H9 (cell line): ENCODE measurements around the gene DCAF17. TPM values are rescaled to one million over a fixed set of nuclear protein-coding genes. Genes with fewer than 3 reads are reported as not detected.

Experiments used
- DNase-seq: peaks from one replicate; pipeline ENCODE4 v3.0.0-alpha.2; 2017
- H2AFZ ChIP-seq: one replicate; pipeline ENCODE4 v1.6.1; 2013; ENCODE audit warnings: mild to moderate bottlenecking, low read length, control low read depth, moderate library complexity
- H2AK5ac ChIP-seq: 2 replicates; pipeline ENCODE4 v1.6.1; 2013; ENCODE audit warnings: low read length, control low read depth, mixed read lengths; ENCODE audit not compliant: insufficient read length
- H2BK120ac ChIP-seq: one replicate; pipeline ENCODE4 v1.6.1; 2013; ENCODE audit warnings: low read depth, mild to moderate bottlenecking, low read length, control low read depth, inconsistent platforms; ENCODE audit not compliant: poor library complexity, severe bottlenecking
- H2BK12ac ChIP-seq: 2 replicates; pipeline ENCODE4 v1.6.1; 2013; ENCODE audit warnings: low read length, control low read depth, mixed read lengths, low read depth; ENCODE audit not compliant: insufficient read length
- H2BK15ac ChIP-seq: 2 replicates; pipeline ENCODE4 v1.6.1; 2013; ENCODE audit warnings: low read depth, low read length, control low read depth
- H2BK20ac ChIP-seq: one replicate; pipeline ENCODE4 v1.6.1; 2013; ENCODE audit warnings: low read depth, mild to moderate bottlenecking, low read length, control low read depth, inconsistent platforms; ENCODE audit not compliant: poor library complexity, severe bottlenecking
- H2BK5ac ChIP-seq: 2 replicates; pipeline ENCODE4 v1.6.1; 2013; ENCODE audit warnings: low read length, control low read depth, mixed read lengths; ENCODE audit not compliant: insufficient read length
- H3K14ac ChIP-seq: 2 replicates; pipeline ENCODE4 v1.6.1; 2013; ENCODE audit warnings: low read length, control low read depth; ENCODE audit not compliant: insufficient read depth
- H3K18ac ChIP-seq: 2 replicates; pipeline ENCODE4 v1.6.1; 2013; ENCODE audit warnings: low read depth, mild to moderate bottlenecking, mixed read lengths, low read length, control low read depth; ENCODE audit not compliant: insufficient read length
- H3K23ac ChIP-seq: 2 replicates; pipeline ENCODE4 v1.6.1; 2013; ENCODE audit warnings: low read length, control low read depth, mixed read lengths, low read depth; ENCODE audit not compliant: insufficient read length
- H3K23me2 ChIP-seq: 2 replicates; pipeline ENCODE4 v1.6.1; 2013; ENCODE audit warnings: low read depth, mild to moderate bottlenecking, mixed read lengths, low read length, control low read depth; ENCODE audit not compliant: insufficient read length, poor library complexity, severe bottlenecking
- H3K27ac ChIP-seq: 2 replicates; pipeline ENCODE4 v1.5.1; 2013; ENCODE audit warnings: low read length, control low read depth, mixed read lengths, low read depth; ENCODE audit not compliant: insufficient read length
- H3K27me3 ChIP-seq: 2 replicates; pipeline ENCODE4 v1.6.1; 2013; ENCODE audit warnings: low read length, control low read depth, inconsistent platforms; ENCODE audit not compliant: insufficient read depth
- H3K4ac ChIP-seq: 2 replicates; pipeline ENCODE4 v1.6.1; 2013; ENCODE audit warnings: low read depth, mild to moderate bottlenecking, control low read depth, inconsistent platforms, low read length, moderate library complexity
- H3K4me1 ChIP-seq: 2 replicates; pipeline ENCODE4 v1.6.1; 2013; ENCODE audit warnings: low read length, control low read depth, inconsistent platforms; ENCODE audit not compliant: insufficient read depth
- H3K4me2 ChIP-seq: 2 replicates; pipeline ENCODE4 v1.6.1; 2013; ENCODE audit warnings: low read length, control low read depth, mixed read lengths; ENCODE audit not compliant: insufficient read length, insufficient read depth
- H3K56ac ChIP-seq: 2 replicates; pipeline ENCODE4 v1.6.1; 2013; ENCODE audit warnings: low read depth, mild to moderate bottlenecking, mixed read lengths, low read length, control low read depth; ENCODE audit not compliant: insufficient read length
- H3K79me1 ChIP-seq: 2 replicates; pipeline ENCODE4 v1.6.1; 2013; ENCODE audit warnings: low read depth, mild to moderate bottlenecking, moderate library complexity, low read length, control low read depth, inconsistent platforms; ENCODE audit not compliant: insufficient read depth, poor library complexity, severe bottlenecking
- H3K79me2 ChIP-seq: 2 replicates; pipeline ENCODE4 v1.6.1; 2013; ENCODE audit warnings: low read length, control low read depth, inconsistent platforms; ENCODE audit not compliant: insufficient read depth
- H3K9ac ChIP-seq: 2 replicates; pipeline ENCODE4 v1.6.1; 2013; ENCODE audit warnings: low read length, control low read depth, mixed read lengths; ENCODE audit not compliant: insufficient read length; ENCODE audit errors: extremely low read depth
- H3K9me3 ChIP-seq: one replicate; pipeline ENCODE4 v1.6.1; 2013; ENCODE audit warnings: low read depth, low read length, inconsistent platforms; ENCODE audit not compliant: control insufficient read depth
- H3T11ph ChIP-seq: one replicate; pipeline ENCODE4 v1.6.1; 2013; ENCODE audit warnings: mild to moderate bottlenecking, low read length, control low read depth, inconsistent platforms
- H4K20me1 ChIP-seq: one replicate; pipeline ENCODE4 v1.6.1; 2013; ENCODE audit not compliant: control insufficient read depth, insufficient read length, insufficient read depth
- H4K5ac ChIP-seq: 2 replicates; pipeline ENCODE4 v1.6.1; 2013; ENCODE audit warnings: low read depth, mild to moderate bottlenecking, mixed read lengths, low read length, control low read depth; ENCODE audit not compliant: insufficient read length
- H4K8ac ChIP-seq: replicated peaks from 2 replicates; pipeline ENCODE4 v1.6.1; 2013; ENCODE audit warnings: low read length, control low read depth, mixed read lengths, low read depth; ENCODE audit not compliant: insufficient read length
- H4K91ac ChIP-seq: 2 replicates; pipeline ENCODE4 v1.6.1; 2013; ENCODE audit warnings: low read depth, mild to moderate bottlenecking, moderate library complexity, mixed read lengths, low read length, control low read depth; ENCODE audit not compliant: insufficient read length
- H3K27ac Mint-ChIP-seq, 3 experiments: 2 replicates in 2 of 3; 3 replicates in 1 of 3; pipeline ENCODE4 v1.8.0; 2020 to 2021; ENCODE audit warnings: mixed read lengths in 3 of 3, mild to moderate bottlenecking in 1 of 3, moderate library complexity in 1 of 3
- H3K27me3 Mint-ChIP-seq: 2 replicates; pipeline ENCODE4 v1.8.0; 2021; ENCODE audit warnings: low read depth, mild to moderate bottlenecking, moderate library complexity, mixed read lengths
- H3K36me3 Mint-ChIP-seq, 3 experiments: 2 replicates in 2 of 3; 3 replicates in 1 of 3; pipeline ENCODE4 v1.8.0; 2020 to 2021; ENCODE audit warnings: low read depth in 3 of 3, mixed read lengths in 3 of 3; ENCODE audit not compliant: insufficient read depth in 1 of 3
- H3K4me1 Mint-ChIP-seq, 2 experiments: 2 replicates each; pipeline ENCODE4 v1.8.0; 2020; ENCODE audit warnings: mixed read lengths in 2 of 2
- H3K4me3 Mint-ChIP-seq, 2 experiments: 2 replicates in 1 of 2; 3 replicates in 1 of 2; pipeline ENCODE4 v1.8.0; 2020 to 2021; ENCODE audit warnings: mild to moderate bottlenecking in 2 of 2, mixed read lengths in 2 of 2, moderate library complexity in 1 of 2
- H3K9me3 Mint-ChIP-seq, 2 experiments: 2 replicates in 1 of 2; 3 replicates in 1 of 2; pipeline ENCODE4 v1.8.0; 2020; ENCODE audit warnings: mild to moderate bottlenecking in 2 of 2, mixed read lengths in 2 of 2, moderate library complexity in 1 of 2
- WGBS: extraction: QIAGEN DNeasy Blood & Tissue Kit; methylation state at CpG from one replicate; pipeline ENCODE4 v1.1.7; 2013; ENCODE audit warnings: missing lambda C conversion rate, low lambda C conversion rate, mixed read lengths; ENCODE audit not compliant: insufficient read length; ENCODE audit errors: extremely low coverage; 5-methylcytosine and 5-hydroxymethylcytosine counted together
- total RNA-seq: library from RNA; stranded (reverse); gene quantifications from 2 replicates; pipeline ENCODE4 v1.2.1, GENCODE V29; 2021
- TF ChIP-seq, protein P1 (sequence below): fragments of 200-600 bp; sonication (generic); conservative IDR thresholded peaks from 3 replicates; pipeline ENCODE4 v1.8.0; 2021; ENCODE audit warnings: antibody characterized with exemption, mild to moderate bottlenecking

Gene DCAF17
- total RNA-seq, 1 experiment from 2014 or later, result 28.1 TPM

DNA sequence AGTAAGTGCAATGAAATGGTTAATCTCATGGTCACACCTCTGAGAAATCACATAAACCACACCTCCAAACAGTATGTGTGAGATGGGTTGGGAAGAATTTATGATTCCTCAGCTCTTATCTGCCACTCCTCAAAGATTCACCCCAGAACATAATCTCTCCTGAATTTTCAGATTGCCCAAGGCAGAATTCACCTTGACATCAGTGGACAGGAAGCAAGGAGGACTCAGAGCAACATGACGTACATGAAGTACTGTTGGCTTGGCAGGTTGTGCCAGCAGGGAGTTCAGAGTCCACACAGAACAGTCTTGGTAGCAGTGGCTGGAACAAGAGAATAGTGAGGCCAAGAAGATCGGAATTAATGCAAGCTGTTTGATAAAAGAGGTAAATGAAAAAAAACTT, 56.6 kb downstream of the DCAF17 start:
- no peak overlapping the region for H3K4ac ChIP-seq
- no peak overlapping the region for H3K56ac ChIP-seq
- Mint-ChIP-seq H3K36me3 (peaks cover 0 to 6% (median 0%) of the 10 kb centered on the region in 3 experiments; a peak in 1 of 7 replicates), H3K4me1 (peaks cover 19 to 20% of the 10 kb centered on the region in 2 experiments), H3K9me3 (no peaks in the 10 kb centered on the region), H3K27ac (peak overlapping the region in 1 of 3 experiments; percentile 54; a peak in 3 of 7 replicates), H3K27me3 (no peaks in the 10 kb centered on the region), H3K4me3 (no peak overlapping the region)
- no peak overlapping the region for H3K14ac ChIP-seq
- H3K18ac ChIP-seq, result no peak overlapping the region
- no peak overlapping the region for H2AFZ ChIP-seq
- no peak overlapping the region for H2AK5ac ChIP-seq
- H3K27ac ChIP-seq, result no peak overlapping the region
- no peak overlapping the region for H3T11ph ChIP-seq
- H3K4me2 ChIP-seq, result no peak overlapping the region
- peaks cover 8% of the 10 kb centered on the region; the same call in 1 of the 2 replicates for H3K4me1 ChIP-seq
- no peak overlapping the region for H2BK5ac ChIP-seq
- no peak overlapping the region for H2BK20ac ChIP-seq
- H3K9ac ChIP-seq, result no peak overlapping the region
- no peak overlapping the region for H2BK120ac ChIP-seq
- H4K5ac ChIP-seq, result no peak overlapping the region
- H3K79me1 ChIP-seq, result no peaks in the 10 kb centered on the region
- no peaks in the 10 kb centered on the region for H3K9me3 ChIP-seq
- no CpG with 5 or more reads among the region's 2 CpGs for WGBS
- H3K79me2 ChIP-seq, result no peaks in the 10 kb centered on the region
- no peak overlapping the region for H3K23ac ChIP-seq
- no peak overlapping the region for H4K8ac ChIP-seq
- H4K91ac ChIP-seq, result no peak overlapping the region
- H3K23me2 ChIP-seq, result no peaks in the 10 kb centered on the region
- no peaks in the 10 kb centered on the region for H3K27me3 ChIP-seq
- no peaks in the 10 kb centered on the region for H4K20me1 ChIP-seq
- TF ChIP-seq, protein P1, sequence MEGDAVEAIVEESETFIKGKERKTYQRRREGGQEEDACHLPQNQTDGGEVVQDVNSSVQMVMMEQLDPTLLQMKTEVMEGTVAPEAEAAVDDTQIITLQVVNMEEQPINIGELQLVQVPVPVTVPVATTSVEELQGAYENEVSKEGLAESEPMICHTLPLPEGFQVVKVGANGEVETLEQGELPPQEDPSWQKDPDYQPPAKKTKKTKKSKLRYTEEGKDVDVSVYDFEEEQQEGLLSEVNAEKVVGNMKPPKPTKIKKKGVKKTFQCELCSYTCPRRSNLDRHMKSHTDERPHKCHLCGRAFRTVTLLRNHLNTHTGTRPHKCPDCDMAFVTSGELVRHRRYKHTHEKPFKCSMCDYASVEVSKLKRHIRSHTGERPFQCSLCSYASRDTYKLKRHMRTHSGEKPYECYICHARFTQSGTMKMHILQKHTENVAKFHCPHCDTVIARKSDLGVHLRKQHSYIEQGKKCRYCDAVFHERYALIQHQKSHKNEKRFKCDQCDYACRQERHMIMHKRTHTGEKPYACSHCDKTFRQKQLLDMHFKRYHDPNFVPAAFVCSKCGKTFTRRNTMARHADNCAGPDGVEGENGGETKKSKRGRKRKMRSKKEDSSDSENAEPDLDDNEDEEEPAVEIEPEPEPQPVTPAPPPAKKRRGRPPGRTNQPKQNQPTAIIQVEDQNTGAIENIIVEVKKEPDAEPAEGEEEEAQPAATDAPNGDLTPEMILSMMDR, result no peak
- no peak for DNase-seq
- no peak overlapping the region for H2BK15ac ChIP-seq
- H2BK12ac ChIP-seq, result no peak overlapping the region
